Activated CD8-positive, alpha-beta memory T cell treated with anti-CD3 and anti-CD28 coated beads, Interleukin-2, amount 50 U/mL, for 4 hours (primary cell): ENCODE results near the gene FJX1.

Source experiments
- DNase-seq: peaks from one replicate; pipeline ENCODE4 v3.0.0-alpha.2; 2020

Gene FJX1

DNA sequence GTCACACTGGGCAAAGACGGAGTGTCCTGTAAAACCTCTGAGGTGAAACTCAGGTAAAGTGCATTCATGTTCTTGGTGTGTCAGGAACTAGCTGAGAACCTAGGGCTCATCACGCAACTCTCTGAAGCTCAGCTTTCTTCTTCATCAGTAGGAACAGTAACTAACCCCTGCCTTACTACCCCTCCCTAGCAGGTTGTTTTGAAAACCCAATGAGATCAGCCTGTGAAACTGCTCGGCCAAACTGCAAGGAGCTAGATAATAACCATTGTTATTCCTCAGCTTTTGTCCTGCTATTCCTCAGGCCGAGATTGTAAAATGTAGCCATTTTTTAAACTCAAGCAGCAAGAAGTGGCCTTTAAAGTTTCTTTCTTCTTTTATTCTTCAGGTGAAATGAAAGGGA lies 9.8 kb upstream of the FJX1 start:
- DNase-seq: no peak

DNA sequence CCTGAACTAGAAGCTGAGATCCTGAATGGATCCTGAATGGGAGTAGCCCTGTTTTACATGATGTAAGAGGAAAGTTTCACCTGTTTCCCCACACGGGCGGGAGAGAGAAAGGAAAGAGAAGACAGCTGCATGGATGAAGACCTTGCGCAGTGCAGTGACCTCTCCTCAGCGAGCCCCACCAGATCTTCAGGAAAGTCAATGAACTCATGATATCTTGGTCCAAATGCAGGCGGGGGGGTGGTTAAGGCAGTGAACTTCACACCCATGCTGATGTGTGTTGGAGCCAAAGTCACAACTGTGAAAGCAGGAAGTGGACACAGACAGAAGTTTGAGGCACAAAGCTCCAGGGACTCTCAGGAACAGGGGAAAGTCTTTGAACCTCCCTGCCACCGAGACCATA lies 8.6 kb upstream of the FJX1 start:
- no peak for DNase-seq

DNA sequence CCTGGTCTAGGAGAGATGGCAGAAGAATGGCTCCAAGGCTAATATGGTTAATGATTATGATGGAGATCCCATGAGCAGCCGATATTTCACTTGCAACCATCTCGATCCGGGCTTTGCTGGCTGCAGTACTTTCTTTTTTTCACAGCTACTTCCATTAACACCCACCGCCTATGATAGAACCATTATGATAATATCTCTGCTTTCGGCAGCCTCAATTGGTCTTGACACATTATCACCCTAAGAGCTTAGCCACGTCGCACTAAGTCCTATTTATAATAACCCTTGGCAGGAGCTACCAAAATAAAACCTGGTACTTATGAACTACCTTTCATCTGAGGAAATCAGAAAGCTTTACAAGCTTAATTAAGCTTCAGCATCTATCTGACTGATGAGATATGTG lies 7.6 kb upstream of the FJX1 start:
- DNase-seq: no peak

DNA sequence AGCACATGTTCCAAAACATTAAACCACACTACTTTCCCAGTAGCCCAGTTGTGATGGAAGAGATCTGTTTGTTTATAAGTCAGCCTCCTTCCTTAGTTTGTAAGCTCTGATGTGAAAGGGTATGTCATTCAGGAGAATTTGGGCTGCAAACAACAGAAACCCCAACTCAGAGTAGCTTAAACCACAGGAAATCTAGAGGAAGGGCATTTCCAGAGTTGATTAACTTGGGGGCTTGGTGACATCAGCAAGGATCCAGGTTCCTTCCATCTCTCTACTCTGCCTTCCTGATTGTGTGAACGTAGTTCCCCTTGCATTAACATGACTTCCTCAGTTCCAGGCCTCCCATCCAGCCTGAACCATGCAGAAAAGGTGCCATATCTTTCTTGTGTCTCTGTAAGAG lies 6.5 kb upstream of the FJX1 start:
- DNase-seq: no peak

DNA sequence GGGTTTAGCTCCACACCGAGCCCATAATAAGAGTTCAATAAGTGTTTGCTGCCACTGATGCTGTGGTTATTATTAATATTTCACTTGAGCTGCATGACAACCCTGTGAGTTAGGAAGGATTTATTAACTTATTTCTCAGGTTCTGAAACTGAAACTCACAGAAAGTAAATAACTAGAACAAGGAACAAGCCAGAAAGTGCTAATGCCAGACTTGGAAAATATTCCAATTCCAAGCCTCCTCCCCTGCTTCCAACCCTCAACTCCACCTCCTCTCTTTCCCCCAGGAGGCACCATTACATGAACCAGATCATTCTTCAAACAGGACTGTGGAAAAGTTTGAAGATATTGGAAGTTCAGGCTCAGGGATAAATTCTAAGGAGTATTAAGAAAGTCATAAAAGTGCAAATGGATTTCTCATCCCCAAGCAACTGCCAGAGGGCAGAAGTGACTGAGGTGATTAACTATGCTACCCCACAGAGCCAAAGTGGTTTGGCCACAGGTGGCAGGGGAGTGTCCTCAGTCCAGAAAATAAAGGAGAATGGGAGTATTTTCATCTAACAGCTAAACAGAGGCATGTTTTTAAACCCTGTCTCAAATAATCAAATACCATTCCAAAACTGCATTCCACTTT lies 3.2 kb upstream of the FJX1 start:
- no peak for DNase-seq

GRCh38 chr11:35615921-35616900 lies 2.0 kb upstream of the FJX1 start:
- no peak for DNase-seq

GRCh38 chr11:35617316-35617686 lies 959 bp upstream of the FJX1 start:
- no peak for DNase-seq

DNA sequence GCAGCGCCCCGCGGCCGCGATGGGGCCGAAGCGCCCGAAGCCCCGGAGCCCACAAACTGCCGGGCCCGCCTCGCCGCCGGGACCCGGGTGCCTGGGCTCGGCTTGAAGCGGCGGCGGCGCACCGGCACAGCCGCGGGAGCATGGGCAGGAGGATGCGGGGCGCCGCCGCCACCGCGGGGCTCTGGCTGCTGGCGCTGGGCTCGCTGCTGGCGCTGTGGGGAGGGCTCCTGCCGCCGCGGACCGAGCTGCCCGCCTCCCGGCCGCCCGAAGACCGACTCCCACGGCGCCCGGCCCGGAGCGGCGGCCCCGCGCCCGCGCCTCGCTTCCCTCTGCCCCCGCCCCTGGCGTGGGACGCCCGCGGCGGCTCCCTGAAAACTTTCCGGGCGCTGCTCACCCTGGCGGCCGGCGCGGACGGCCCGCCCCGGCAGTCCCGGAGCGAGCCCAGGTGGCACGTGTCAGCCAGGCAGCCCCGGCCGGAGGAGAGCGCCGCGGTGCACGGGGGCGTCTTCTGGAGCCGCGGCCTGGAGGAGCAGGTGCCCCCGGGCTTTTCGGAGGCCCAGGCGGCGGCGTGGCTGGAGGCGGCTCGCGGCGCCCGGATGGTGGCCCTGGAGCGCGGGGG lies 346 bp downstream of the FJX1 start:
- DNase-seq: no peak

DNA sequence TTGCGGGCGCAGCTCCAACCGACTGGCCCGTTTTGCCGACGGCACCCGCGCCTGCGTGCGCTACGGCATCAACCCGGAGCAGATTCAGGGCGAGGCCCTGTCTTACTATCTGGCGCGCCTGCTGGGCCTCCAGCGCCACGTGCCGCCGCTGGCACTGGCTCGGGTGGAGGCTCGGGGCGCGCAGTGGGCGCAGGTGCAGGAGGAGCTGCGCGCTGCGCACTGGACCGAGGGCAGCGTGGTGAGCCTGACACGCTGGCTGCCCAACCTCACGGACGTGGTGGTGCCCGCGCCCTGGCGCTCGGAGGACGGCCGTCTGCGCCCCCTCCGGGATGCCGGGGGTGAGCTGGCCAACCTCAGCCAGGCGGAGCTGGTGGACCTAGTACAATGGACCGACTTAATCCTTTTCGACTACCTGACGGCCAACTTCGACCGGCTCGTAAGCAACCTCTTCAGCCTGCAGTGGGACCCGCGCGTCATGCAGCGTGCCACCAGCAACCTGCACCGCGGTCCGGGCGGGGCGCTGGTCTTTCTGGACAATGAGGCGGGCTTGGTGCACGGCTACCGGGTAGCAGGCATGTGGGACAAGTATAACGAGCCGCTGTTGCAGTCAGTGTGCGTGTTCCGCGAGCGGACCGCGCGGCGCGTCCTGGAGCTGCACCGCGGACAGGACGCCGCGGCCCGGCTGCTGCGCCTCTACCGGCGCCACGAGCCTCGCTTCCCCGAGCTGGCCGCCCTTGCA lies 1.0 kb downstream of the FJX1 start:
- no peak for DNase-seq

GRCh38 chr11:35619855-35620640 lies 1.8 kb downstream of the FJX1 start:
- DNase-seq: no peak

DNA sequence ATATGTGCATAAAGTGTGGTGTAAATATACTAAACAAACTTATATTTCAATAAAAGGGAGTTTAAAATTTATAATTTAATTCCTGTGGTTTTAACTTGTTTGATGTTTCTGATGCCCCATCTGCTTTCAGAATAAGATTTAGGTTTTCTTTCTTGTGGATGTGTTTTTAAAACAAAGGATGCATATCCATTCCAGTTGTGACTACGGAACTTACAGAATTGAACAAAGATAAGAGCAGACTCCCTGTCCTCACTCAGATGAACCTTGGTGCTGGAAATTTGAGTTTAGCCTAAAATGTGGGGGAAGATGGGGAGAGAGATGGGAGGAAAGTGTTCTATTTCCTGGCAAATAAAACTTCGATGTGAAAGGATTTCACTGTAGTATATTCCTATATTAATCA lies 2.5 kb downstream of the FJX1 start:
- DNase-seq: no peak

DNA sequence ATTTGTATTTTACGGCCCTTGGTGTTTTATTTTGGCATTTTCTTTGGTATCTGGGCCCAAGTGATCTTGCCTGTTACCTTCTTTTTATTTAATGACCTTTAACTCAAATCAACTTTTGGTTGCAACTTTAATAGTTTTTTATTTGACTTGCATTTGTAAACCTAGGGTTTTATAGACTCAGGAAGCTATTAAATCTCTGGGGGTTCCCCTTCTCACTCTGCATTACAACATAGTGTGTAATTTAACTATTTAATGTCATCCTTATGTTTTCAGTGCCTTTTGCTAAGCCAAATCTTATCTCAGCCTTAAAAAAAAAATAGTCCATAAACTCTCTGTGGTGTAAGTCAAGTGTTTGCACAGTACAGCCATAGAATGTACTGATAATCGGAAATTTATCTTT lies 3.4 kb downstream of the FJX1 start:
- DNase-seq: no peak

GRCh38 chr11:35622070-35622469 lies 3.8 kb downstream of the FJX1 start:
- DNase-seq: no peak

DNA sequence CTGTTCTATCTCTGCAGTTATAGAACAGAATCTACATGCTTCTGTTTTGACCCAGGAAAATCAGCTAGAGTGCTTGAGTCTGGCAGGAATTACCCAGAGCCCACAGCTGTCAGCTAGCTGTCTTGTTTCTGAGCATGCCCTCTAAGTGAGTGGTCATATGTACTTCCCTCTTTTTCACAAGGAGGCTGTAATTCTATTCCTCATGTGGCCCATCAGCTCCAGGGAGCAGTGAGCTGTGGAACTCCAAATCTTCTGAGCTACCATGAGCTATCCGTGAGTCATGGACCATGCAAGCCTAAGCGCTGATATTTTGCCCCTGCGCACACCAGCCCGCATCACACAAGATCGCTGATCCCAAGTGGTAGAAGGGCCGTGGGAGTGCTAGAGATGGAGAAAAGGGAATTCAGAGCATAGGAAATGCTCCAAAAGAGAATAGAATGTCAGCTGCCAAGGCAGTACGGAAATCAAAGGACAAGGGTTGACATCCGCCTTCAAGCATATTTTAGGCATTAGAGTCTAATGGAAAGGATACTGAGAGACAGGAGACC lies 5.4 kb downstream of the FJX1 start:
- DNase-seq: no peak

- no peak for DNase-seq
These were observed 6.1 kb downstream of the FJX1 start for GRCh38 chr11:35624316-35624715.

GRCh38 chr11:35624781-35625180 lies 6.5 kb downstream of the FJX1 start:
- no peak for DNase-seq

DNA sequence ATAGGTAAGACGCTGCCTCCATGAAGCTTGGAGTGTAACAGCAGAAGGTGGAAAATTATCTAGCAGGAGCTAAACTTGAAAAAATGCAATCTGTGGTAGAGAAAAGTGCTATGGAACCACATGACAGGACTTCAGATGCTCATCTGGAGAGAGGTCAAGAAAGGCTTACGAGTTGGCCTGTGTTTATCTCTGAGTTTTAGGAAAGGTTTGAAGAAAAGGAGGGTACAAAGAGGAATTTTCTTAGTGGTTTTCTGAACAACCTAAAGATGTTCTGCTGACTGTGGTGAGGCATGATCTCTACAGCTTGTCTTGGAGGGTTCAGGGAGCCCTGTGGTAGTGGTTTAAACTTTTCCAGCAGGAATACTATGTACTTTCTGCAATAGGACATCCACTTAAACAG lies 8.2 kb downstream of the FJX1 start:
- DNase-seq: no peak

DNA sequence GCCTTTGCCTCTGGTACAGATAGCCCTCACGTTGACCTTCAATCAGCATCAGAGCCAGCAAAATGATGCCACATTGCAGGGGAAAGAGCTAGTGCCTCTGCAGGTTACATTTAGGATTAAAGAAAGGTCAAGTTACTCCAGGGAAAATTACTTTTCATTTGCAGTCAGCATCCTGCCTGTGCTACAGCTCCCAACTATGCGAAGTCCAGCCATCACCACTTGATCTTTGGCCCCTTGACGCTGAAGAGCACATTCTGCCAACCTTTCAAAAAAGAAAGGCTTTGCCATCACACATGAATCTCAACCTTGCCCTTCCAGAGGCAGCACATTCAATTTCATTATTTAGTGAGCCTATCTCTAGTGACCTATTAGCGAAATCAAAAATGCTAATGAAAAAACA lies 11.3 kb downstream of the FJX1 start:
- no peak for DNase-seq

DNA sequence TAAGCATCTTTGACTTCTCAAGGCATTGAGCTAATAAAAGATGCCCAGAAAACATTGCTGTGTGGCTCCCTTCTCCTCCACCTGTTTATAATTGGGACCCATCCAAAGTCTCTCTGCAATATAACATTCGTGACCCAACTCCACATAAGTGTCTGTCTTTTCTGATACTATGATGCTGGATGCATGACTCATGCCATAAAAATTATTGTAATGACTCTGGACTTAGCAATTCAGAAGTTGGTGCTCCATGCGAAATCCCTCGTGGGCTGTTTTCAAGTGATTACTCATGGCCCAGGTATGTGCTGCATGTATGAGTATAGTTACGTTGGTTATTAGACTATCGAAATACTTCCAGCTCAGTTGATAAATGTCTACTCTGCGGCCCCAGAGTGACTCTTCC lies 11.7 kb downstream of the FJX1 start:
- DNase-seq: no peak

GRCh38 chr11:35631891-35632290 lies 13.6 kb downstream of the FJX1 start:
- DNase-seq: no peak

DNA sequence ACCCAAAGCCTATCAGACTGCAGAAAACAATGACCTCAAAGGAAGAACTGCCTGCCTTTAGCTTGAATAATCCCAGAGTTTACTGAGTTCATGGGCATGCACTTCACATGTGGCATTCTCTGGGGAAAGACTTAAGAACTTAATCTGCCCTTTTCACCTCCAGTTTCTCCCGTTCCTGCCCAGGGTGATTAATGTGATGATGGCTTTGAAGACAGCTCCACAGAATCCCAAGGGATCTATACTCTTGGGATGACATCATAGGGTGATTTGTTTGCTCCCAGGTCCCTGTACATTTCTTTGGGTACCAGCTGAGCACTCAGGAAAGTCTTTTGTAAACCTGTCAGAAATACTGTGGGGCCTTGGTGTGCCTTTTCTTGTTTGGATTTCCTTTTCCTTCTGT lies 14.0 kb downstream of the FJX1 start:
- DNase-seq: no peak

GRCh38 chr11:35633827-35634423 lies 15.7 kb downstream of the FJX1 start:
- no peak for DNase-seq
